Thyroid gland (tissue), 4 donors: Measurements from ENCODE around the gene ZNF70.

Experiments
- POLR2A ChIP-seq, 2 donors: fragments of 450-650 bp; IDR thresholded peaks; one replicate each; pipeline ENCODE4 v1.6.1; 2017; ENCODE audit warnings: antibody characterized with exemption in 2 of 2, mild to moderate bottlenecking in 2 of 2, moderate library complexity in 1 of 2
- TF ChIP-seq, protein P1 (sequence below), 6 experiments: fragments of 200-600 bp in 3 of 6; fragments of 450-650 bp in 3 of 6; sonication (generic) in 3 of 6; IDR thresholded peaks; one replicate each; pipeline ENCODE4 v1.5.1; 2016 to 2019; ENCODE audit warnings: antibody characterized with exemption in 6 of 6, mild to moderate bottlenecking in 2 of 6, inconsistent platforms in 1 of 6, moderate library complexity in 1 of 6

DNA sequence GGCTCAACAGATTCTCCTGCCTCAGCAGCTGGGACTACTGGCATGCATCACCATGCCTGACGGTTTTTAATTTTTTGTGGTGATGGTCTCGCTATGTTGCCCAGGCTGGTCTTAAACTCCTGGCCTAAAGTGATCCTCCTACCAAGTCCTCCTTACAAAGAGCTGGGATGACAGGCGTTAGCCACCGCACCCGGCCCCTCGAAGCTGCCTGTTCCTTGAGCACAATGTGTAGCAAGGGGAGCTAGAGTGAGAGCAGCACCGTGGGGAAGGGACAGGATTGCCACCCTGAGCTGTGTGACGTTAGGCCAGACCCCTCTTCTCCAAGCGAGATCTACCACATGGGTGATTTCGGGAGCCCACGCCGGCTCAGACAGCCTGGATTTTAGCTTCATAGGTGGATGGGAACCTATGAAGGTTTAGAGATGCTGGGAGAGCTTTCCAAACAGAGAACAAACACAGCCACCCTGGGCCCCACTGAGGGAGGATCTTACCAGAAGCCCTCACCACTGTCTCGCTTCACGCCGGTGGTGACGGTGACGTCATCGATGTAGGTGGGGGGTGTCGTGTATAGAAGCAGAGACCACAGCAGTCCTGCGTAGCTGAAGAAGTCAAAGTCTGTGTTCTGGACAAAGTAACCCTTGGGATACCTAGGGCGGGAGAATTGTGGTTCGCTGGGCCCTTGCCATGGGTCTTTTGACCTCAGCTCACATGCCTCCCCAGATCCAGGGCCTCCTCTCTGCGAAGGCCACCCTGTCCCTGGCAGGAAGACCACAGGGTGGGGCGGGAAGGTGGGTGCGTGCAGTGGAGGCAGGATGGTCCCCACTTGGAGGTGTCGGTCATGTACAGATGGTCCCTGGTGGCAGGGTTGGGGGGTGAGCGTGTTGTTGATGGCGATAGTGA is 37.0 kb downstream of the ZNF70 start:
- TF ChIP-seq, protein P1, sequence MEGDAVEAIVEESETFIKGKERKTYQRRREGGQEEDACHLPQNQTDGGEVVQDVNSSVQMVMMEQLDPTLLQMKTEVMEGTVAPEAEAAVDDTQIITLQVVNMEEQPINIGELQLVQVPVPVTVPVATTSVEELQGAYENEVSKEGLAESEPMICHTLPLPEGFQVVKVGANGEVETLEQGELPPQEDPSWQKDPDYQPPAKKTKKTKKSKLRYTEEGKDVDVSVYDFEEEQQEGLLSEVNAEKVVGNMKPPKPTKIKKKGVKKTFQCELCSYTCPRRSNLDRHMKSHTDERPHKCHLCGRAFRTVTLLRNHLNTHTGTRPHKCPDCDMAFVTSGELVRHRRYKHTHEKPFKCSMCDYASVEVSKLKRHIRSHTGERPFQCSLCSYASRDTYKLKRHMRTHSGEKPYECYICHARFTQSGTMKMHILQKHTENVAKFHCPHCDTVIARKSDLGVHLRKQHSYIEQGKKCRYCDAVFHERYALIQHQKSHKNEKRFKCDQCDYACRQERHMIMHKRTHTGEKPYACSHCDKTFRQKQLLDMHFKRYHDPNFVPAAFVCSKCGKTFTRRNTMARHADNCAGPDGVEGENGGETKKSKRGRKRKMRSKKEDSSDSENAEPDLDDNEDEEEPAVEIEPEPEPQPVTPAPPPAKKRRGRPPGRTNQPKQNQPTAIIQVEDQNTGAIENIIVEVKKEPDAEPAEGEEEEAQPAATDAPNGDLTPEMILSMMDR (IDR thresholded peaks at IDR 0.05): no peak
- no peak for TF ChIP-seq POLR2A (IDR thresholded peaks at IDR 0.05)
